Measurements from ENCODE around the gene IGSF6.

Gene IGSF6

DNA sequence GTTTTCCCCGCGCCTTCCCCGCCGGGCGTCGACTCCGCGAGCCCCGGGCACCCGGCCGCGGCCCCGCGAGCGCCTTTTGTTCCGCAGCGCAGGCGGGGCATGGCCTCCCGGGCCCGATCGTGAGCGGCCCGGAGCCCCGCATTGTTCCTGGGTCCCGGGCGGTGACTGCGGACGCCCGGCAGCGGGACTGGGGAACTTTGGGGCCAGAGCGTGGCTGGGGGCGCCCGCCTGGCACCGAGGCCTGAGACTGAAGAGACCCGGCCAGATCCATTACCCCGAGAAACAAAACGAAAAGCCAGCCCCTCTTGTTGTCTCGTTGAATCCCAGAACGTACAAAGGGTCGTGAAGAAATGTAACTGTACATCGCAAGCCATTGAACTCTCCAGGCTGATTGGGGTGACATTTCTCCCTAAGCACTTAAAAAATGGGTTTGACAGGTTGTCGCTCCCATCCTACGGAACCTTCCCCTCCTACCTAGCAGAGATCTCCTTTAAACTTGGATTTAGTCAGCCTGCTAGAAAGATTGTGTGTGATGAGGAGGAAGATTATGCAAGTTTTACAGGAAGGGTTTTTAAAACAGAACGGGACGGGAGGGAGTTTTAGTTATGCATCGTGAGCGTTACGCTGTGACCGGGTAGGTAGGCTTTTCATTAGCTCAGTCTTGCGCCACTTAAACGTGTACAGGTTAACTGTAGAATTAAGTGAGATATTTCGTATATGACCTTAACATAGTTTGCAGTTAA lies 52.2 kb downstream of the IGSF6 start:
- no peak for DNase-seq (ENCODE audit: low read depth)

DNA sequence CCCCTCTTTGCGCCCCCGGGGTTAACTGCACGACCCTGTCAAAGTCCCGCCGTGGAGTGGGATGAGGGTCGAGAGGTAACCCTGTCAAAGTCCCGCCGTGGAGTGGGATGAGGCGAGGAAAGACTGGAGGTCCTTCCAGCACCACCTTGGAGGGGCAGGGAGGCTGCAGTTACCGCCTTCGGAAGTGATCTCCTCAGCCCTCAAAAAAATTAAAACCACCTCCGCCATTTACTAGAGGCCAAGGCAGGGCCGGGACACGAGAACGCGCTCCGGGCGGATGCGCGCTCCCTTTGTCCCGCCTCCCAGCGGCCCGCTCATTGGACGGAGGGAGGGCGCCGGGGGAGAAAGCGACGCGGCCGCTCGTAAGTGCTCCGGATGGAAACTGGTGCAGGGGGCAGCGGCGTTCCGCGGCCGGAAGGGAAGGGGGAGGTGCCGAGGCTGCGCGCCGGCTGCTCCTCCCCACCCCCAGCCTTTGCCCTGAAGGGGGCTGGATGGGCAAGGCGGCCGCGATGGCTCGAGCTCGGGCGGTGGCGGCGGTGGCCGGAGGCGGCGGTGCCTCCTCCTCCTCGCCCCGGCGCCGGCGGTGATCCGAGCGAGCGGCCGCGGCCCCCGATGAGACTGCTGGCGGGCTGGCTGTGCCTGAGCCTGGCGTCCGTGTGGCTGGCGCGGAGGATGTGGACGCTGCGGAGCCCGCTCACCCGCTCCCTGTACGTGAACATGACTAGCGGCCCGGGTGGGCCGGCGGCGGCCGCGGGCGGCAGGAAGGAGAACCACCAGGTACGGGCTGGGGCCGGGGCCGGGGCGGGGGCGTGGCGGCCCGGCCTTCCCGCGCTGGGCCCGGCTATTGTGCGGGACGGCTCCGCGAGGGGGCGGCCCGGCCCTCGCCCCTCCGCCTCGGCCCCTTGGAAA lies 53.0 kb downstream of the IGSF6 start, which contains the start of gene METTL9:
Gene METTL9, plus strand, starts transcription at position 456 of the 909 bp plus-strand sequence. Its CDS starts 157 bp downstream, at position 613.
- DNase-seq (ENCODE audit: low read depth): peak; percentile 83

DNA sequence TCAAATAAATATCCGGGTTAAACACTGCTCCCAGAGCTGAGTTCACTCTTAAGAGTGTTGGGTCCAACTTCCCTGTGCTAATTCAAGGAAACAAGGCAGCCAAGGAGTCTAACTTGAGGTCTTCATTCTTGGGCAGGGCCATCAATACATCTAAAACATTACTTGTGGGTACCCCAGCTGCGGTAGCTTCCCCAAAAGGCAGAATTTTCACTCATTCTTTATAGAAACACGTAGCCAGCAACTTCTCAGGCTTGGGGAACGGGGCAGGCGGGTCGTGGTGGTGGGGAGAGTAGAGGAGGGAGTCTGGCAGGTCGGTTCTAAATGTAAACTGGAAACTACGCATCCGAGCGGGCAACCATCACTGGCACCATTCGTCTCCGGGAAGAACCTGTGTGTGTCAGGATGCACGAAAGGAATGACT lies 53.7 kb downstream of the IGSF6 start:
- DNase-seq (ENCODE audit: low read depth): no peak

DNA sequence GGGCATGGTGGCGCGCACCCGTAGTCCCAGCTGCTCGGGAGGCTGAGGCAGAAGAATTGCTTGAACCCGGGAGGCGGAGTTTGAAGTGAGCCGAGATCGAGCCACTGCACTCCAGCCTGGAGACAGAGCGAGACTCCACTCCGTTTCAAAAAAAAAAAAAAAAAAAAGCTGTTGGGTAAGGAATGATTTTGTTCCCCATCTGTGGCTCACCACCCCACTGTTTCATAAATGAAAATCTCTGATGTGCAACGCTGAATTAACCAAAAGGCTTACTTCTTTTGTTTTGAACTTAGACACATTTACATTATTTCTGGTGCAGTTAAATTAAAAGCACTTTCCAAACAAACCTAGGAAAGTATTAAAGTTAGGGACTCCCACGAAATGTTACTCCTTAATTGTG lies 54.2 kb downstream of the IGSF6 start:
- DNase-seq (ENCODE audit: low read depth): no peak

DNA sequence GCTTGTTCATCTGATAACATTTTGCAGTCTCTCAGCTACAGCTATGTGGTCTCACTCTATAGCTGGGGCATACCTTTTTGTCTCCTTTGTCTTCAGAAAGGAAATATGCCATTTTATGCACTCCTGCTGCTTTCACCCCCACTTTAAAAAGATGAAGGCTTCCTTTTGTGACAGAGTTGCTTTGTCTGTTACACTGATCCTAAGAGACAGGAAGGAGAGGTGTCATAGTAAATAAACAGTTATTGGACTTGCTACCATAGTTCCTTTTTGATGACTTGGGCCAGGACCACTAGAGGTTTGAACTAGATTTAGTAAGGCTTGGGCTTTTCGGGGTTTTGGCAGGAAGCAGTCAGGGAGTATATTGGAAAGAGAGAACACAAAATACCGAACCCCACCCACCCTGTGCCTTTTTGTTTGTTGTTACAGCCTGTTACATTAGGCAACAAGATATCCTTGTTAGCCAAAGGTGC lies 54.8 kb downstream of the IGSF6 start:
- no peak for DNase-seq (ENCODE audit: low read depth)

DNA sequence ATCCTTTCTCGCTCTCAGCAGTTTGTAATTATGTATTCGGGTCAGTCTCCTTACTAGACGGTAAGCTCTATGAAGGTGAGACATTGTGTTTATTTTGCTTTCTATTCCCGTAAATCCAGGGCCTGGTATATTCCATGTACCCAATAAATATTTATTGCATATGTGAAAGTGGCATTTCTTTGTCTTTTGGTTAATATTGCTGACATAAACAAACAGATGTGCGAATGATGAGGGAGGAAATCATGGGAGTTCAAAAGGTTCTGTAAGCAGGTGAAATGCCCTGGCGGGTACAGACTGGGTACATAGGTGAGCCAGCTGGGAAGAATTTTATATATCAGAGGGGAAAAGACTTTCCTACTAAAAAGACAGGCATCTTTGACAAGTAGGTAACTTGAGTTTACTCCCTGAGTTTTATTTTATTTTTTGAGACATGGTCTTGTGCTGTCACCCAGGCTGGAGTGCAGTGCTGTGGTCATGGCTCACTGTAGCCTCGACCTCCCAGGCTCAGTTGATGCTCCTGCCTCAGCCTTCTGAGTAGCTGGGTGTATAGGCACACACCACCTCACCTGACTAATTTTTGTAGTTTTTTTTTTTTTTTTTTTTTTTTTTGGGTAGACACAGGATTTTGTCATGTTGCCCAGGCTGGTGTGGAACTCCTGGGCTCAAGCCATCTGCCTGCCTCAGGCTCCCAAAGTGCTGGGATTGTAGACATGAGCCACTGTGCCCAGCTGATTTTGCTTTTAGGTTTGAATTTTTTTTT lies 58.7 kb downstream of the IGSF6 start:
- no peak for DNase-seq (ENCODE audit: low read depth)

DNA sequence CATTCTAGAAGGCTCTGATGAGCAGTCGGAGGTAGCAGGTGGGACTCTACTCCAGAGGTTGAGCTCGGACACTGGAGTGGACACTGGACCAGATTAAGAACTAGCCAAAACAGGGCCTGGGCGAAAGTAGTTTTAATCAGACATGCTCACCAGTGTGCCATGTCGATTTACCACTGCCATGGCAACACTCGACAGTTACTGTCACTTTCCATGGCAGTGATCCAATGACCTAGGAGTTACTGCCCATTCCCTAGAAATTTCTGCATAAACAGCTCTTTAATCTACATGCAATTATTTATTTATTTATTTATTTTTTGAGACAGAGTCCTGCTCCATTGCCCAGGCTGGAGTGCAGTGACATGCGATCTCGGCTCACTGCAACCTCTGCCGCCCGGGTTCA lies 60.2 kb downstream of the IGSF6 start:
- no peak for DNase-seq (ENCODE audit: low read depth)

DNA sequence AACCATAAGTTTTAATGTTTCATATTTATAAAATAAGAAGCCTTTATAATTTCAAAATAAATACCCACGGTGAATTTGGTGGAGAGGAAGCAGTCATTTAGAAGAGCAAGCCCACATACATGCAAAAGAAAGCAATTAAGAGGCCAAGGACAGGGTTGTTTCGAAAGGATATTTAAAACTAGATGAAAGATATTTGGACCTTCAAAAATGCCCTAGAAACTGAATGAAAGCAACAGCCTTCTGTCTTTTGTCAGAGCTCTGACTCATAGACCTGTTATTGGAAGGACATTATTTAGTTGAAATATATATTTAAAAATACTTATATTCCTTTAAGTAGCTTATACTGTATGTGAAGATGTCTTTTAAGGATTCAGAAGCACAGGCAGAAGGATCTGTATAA lies 61.6 kb downstream of the IGSF6 start:
- DNase-seq (ENCODE audit: low read depth): no peak

DNA sequence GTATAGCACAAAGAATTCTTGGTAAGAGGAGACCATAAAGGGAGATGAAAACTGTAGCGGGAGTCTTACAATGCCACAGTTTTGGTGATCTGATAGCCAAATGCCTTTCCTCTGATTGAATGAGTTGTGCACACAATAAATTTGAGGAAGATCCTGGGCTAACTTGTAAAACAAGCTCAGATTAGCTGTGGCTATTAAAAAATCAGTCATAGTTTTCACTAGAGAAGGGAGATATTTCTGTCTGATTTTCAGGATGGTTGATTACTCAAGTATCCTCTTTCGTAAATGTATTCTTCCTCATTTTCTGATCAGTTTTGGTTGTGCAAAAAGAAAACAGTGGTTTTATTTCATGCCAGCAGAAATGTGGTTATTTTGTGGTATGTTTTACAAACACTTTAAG lies 62.1 kb downstream of the IGSF6 start:
- DNase-seq (ENCODE audit: low read depth): no peak

GRCh38 chr16:21589551-21589950 lies 62.9 kb downstream of the IGSF6 start:
- DNase-seq (ENCODE audit: low read depth): no peak
